Upper lobe of left lung (tissue), 6 donors: Measurements from ENCODE around the gene TMEM132D. TPM values are rescaled to one million over a fixed set of nuclear protein-coding genes. Genes with fewer than 3 reads are reported as not detected.

Experiments used
- ATAC-seq, 2 donors: fragments of 200-7000 bp; cut with Tn5 transposase; one replicate each; pipeline ENCODE4 v1.9.1; 2022; ENCODE audit warnings: mild to moderate bottlenecking in 2 of 2, moderate library complexity in 2 of 2; ENCODE audit not compliant: low FRiP score in 2 of 2
- DNase-seq, 2 donors: peaks; one replicate each; pipeline ENCODE4 v3.0.0-alpha.2; 2019 to 2020
- H3K27ac ChIP-seq, 4 donors: fragments of 200-600 bp; sonication (generic); one replicate each; pipeline ENCODE4 v1.5.1; 2016 to 2019
- H3K27me3 ChIP-seq, 4 donors: fragments of 200-600 bp; sonication (generic); one replicate each; pipeline ENCODE4 v1.5.1; 2017 to 2019
- H3K36me3 ChIP-seq, 4 donors: fragments of 200-600 bp; sonication (generic); one replicate each; pipeline ENCODE4 v1.5.1; 2016 to 2019
- H3K4me1 ChIP-seq, 4 donors: fragments of 200-600 bp; sonication (generic); one replicate each; pipeline ENCODE4 v1.5.1; 2018 to 2019
- H3K4me3 ChIP-seq, 4 donors: fragments of 200-600 bp; sonication (generic); one replicate each; pipeline ENCODE4 v1.5.1; 2017 to 2019; ENCODE audit warnings: mild to moderate bottlenecking in 2 of 4, moderate library complexity in 1 of 4
- H3K9me3 ChIP-seq, 4 donors: fragments of 200-600 bp; sonication (generic); one replicate each; pipeline ENCODE4 v1.5.1; 2018 to 2019
- EP300 ChIP-seq, 4 donors: sonication (generic); formaldehyde crosslinking; IDR thresholded peaks; one replicate each; pipeline ENCODE4 v1.5.1; 2017; ENCODE audit warnings: antibody characterized with exemption in 4 of 4, control low read depth in 2 of 4
- POLR2A ChIP-seq, 4 donors: fragments of 450-650 bp; IDR thresholded peaks; one replicate each; pipeline ENCODE4 v1.5.1; 2016 to 2017; ENCODE audit warnings: antibody characterized with exemption in 4 of 4, mild to moderate bottlenecking in 2 of 4
- POLR2AphosphoS5 ChIP-seq, 2 donors: sonication (generic); formaldehyde crosslinking; IDR thresholded peaks; one replicate each; pipeline ENCODE4 v1.5.1; 2017; ENCODE audit warnings: antibody characterized with exemption in 2 of 2
- WGBS, 2 donors: methylation state at CpG; one replicate each; pipeline ENCODE4 v1.1.5; 2017 to 2018; 5-methylcytosine and 5-hydroxymethylcytosine counted together
- total RNA-seq, 6 donors: library from RNA; depleted of rRNA in 4 of 6; stranded (reverse); fragments of >200 nt in 4 of 6; gene quantifications; one replicate each; pipeline versions ENCODE4 v1.1.0 to v1.2.1, GENCODE V29; 2016 to 2021
- TF ChIP-seq, protein P1 (sequence below), 6 experiments: fragments of 450-650 bp in 4 of 6; fragments of 200-600 bp in 2 of 6; sonication (generic) in 2 of 6; IDR thresholded peaks; one replicate each; pipeline ENCODE4 v1.5.1; 2016 to 2019; ENCODE audit warnings: antibody characterized with exemption in 6 of 6
- donor health status: DM: no; HTN: no; CAD: no; lungs with moderate emphysema.
- donor health status: DM: no; HTN: yes; CAD: no; lungs with severe emphysema.

TMEM132D gene
- total RNA-seq, 6 donors from 2014 or later = 0.30 to 1.0 (median 0.79) TPM; not detected in 1

DNA sequence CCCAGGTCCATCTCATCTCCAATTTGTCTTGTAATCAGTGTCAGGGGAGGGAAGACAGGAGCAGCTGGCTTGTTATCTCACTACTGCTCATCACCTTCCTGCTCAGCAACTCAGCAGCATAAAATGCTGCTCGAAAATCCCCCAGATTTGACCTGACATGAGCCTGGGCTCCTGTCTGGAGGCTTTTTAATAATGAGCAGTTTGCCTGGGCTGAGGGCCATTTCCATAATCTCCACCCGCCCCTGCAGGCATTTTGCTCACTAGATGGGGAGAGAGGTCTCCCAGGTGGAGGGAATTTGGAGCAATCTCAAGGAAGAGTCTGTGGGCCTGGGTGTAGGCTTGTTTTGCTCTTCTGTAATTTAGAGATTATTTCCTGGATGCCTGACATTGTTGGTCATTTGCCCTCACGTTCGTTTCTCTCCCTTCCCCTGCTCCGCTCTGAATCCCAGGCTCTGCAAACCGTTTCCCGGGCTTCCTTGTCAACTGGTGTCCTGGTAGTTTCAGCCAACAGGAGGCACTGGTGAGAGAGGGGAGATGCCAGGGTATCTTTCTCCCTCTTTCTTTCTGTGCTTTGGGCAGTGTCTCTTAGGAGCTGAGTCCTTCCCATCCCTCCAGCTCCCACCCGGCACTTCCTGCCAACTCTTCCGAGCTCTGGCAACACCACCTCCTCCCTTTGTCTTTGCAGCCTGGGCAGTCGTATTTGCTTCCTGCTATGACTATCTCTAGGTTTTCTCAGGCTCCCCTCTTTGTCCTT lies 751.3 kb downstream of the TMEM132D start:
- Histone ChIP-seq H3K4me3 (no peak overlapping the region), H3K27me3 (no peaks in the 10 kb centered on the region), H3K27ac (no peak overlapping the region), H3K36me3 (no peaks in the 10 kb centered on the region), H3K9me3 (no peaks in the 10 kb centered on the region), H3K4me1 (no peaks in the 10 kb centered on the region)
- no peak for ATAC-seq
- TF ChIP-seq POLR2AphosphoS5 (IDR thresholded peaks at IDR 0.05) (no peak), POLR2A (IDR thresholded peaks at IDR 0.05) (no peak), EP300 (IDR thresholded peaks at IDR 0.05) (no peak)
- TF ChIP-seq, protein P1, sequence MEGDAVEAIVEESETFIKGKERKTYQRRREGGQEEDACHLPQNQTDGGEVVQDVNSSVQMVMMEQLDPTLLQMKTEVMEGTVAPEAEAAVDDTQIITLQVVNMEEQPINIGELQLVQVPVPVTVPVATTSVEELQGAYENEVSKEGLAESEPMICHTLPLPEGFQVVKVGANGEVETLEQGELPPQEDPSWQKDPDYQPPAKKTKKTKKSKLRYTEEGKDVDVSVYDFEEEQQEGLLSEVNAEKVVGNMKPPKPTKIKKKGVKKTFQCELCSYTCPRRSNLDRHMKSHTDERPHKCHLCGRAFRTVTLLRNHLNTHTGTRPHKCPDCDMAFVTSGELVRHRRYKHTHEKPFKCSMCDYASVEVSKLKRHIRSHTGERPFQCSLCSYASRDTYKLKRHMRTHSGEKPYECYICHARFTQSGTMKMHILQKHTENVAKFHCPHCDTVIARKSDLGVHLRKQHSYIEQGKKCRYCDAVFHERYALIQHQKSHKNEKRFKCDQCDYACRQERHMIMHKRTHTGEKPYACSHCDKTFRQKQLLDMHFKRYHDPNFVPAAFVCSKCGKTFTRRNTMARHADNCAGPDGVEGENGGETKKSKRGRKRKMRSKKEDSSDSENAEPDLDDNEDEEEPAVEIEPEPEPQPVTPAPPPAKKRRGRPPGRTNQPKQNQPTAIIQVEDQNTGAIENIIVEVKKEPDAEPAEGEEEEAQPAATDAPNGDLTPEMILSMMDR (IDR thresholded peaks at IDR 0.05) = no peak
- WGBS, 2 donors = 39 to 47% methylated on average over 9 to 10 of the region's 10 CpGs
- DNase-seq = no peak

DNA sequence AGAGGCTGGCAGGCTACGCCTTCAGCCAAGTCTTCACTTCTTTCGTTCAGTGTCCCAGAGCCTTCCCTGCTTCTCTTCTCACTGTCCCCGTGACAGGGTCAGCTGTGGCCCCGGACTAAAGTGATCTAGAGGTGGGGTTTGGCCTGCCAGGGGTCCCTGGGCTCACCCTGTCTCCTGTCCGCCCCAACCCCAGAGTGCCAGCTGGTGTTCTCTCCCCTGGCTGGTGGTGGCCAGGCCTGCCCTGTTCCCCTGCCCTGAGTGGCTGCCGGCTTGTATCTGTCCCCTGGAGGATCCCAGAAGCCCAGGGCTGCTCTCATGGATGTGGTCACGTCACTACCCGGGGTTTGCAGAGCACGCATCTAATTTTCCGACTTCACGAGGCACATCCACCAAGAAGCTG lies 753.1 kb downstream of the TMEM132D start:
- H3K4me1 ChIP-seq = no peaks in the 10 kb centered on the region
- WGBS, 2 donors = 59 to 70% methylated on average over 11 of the region's 11 CpGs
- H3K36me3 ChIP-seq = no peaks in the 10 kb centered on the region
- H3K27me3 ChIP-seq = no peaks in the 10 kb centered on the region
- ATAC-seq (peak in 1 of 2 donors; percentile 34), DNase-seq (peak in 1 of 2 donors; percentile 30)
- H3K4me3 ChIP-seq = no peak overlapping the region
- TF ChIP-seq EP300 (IDR thresholded peaks at IDR 0.05) (no peak), POLR2A (IDR thresholded peaks at IDR 0.05) (no peak), POLR2AphosphoS5 (IDR thresholded peaks at IDR 0.05) (no peak)
- TF ChIP-seq, protein P1 (IDR thresholded peaks at IDR 0.05) = no peak
- H3K9me3 ChIP-seq = no peaks in the 10 kb centered on the region
- H3K27ac ChIP-seq = no peak overlapping the region

DNA sequence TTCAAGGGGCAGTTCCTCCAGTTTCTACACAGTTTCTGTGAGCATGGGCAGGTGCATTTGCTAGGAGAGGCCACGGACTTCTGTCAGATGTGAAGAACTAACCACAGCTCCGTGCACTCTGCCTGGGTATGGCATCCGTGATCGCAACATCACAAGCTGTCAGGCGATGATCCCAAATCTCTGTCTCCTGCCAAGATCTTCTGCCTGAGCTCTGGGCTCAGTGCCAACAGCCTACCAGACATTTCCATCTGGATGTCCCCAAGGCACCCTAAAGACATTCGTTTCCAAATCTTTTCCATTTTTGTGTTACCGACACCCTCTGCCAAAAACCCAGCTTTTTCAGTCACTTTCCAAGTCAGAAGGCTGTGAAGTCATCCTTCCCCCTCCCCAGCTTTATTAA lies 758.4 kb downstream of the TMEM132D start:
- no peak overlapping the region for H3K27ac ChIP-seq
- WGBS, 2 donors = 76 to 82% methylated on average over 4 to 7 of the region's 7 CpGs
- no peak for ATAC-seq

GRCh38 chr12:129138776-129139175 lies 765.0 kb downstream of the TMEM132D start:
- no peaks in the 10 kb centered on the region for H3K9me3 ChIP-seq
- H3K4me3 ChIP-seq = no peak overlapping the region
- H3K4me1 ChIP-seq = no peaks in the 10 kb centered on the region
- TF ChIP-seq EP300 (IDR thresholded peaks at IDR 0.05) (no peak), POLR2A (IDR thresholded peaks at IDR 0.05) (no peak), POLR2AphosphoS5 (IDR thresholded peaks at IDR 0.05) (no peak)
- TF ChIP-seq, protein P1 (IDR thresholded peaks at IDR 0.05) = no peak
- no peak for ATAC-seq
- no peaks in the 10 kb centered on the region for H3K27me3 ChIP-seq
- no peak overlapping the region for H3K27ac ChIP-seq
- 72 to 73% methylated on average over 4 of the region's 4 CpGs for WGBS, 2 donors
- no peak for DNase-seq
- no peaks in the 10 kb centered on the region for H3K36me3 ChIP-seq

More for the DNA sequence above, 758.4 kb downstream of the TMEM132D start:
- no peak for TF ChIP-seq POLR2AphosphoS5 (IDR thresholded peaks at IDR 0.05)
- TF ChIP-seq, protein P1 (IDR thresholded peaks at IDR 0.05) = no peak
- no peak for TF ChIP-seq POLR2A (IDR thresholded peaks at IDR 0.05)
- no peak for TF ChIP-seq EP300 (IDR thresholded peaks at IDR 0.05)
- Histone ChIP-seq H3K27me3 (no peaks in the 10 kb centered on the region), H3K4me3 (no peak overlapping the region), H3K9me3 (no peaks in the 10 kb centered on the region), H3K4me1 (no peaks in the 10 kb centered on the region), H3K36me3 (no peaks in the 10 kb centered on the region)
- DNase-seq = no peak
